Ishikawa (cell line): ENCODE measurements around the gene COL18A1.

Experiments used
- CREB1 ChIP-seq: IDR thresholded peaks from 2 replicates; pipeline ENCODE4 v1.6.1; 2012; ENCODE audit warnings: low read depth
- EP300 ChIP-seq: IDR thresholded peaks from 2 replicates; pipeline ENCODE4 v1.6.1; 2012; ENCODE audit warnings: borderline replicate concordance
- TF ChIP-seq, protein P1 (sequence below): IDR thresholded peaks from 2 replicates; pipeline ENCODE4 v1.6.1; 2012

DNA sequence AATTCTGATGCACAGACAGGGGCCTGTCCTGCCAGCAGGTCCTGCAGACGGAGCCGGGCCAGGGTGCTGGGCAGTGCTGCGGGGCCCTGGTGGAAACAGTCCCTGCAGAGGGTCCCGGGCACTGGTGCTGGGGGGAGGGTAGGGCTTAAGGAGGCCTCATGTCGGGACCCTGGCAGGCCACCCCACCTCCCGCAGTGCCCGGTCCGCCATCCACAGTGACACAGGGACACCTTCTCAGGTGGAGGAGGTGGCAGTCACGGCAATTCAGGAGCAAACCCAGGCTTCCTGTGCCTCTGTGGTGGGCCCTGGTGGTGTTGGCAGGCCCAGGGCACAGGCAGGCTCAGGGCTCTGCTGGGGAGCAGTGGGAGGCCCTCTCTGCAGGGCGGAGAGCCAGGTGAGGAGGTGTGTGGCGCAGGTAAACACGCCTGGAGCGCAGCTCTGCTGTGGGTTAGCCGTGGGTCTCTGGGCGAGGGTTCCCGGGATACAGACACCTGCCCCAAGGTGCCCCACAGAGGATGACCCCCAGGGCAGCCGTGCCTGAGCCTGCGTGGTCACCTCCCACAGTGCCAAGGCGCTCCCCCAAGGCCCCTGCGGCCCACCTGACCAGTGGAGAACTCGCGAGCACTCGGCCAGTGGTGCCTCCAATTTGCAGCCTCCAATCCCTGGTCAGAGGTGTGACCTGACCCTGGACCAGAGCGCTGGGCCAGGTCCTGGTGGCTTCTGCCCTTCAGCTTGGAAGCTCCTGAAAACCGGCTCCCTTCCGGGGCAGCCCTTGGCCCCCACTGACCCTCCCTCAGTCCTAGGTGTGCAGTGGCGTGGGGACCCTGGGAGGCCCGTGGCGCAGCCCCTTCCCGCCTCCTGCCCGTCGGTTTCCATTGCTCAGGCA is 19.2 kb downstream of the COL18A1 start:
- TF ChIP-seq CREB1 (no peak), EP300 (no peak)
- TF ChIP-seq, protein P1, sequence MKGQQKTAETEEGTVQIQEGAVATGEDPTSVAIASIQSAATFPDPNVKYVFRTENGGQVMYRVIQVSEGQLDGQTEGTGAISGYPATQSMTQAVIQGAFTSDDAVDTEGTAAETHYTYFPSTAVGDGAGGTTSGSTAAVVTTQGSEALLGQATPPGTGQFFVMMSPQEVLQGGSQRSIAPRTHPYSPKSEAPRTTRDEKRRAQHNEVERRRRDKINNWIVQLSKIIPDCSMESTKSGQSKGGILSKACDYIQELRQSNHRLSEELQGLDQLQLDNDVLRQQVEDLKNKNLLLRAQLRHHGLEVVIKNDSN, result no peak
